GM20000 (cell line): Measurements from ENCODE around the gene ZNF771.
A peak's percentile ranks its signal among the peaks of the same experiment; 100 is the strongest.

Source experiments
- DNase-seq: peaks from one replicate; pipeline ENCODE4 v3.0.0; 2012; ENCODE audit warnings: low spot score
- CTCF ChIP-seq: IDR thresholded peaks from 2 replicates; pipeline ENCODE4 v1.5.1; 2012; ENCODE audit warnings: mild to moderate bottlenecking, control low read depth; ENCODE audit errors: extremely low read depth, missing control alignments

Gene ZNF771

GRCh38 chr16:30416624-30417528 is 9.5 kb downstream of the ZNF771 start:
- no peak for TF ChIP-seq CTCF
- no peak for DNase-seq

- peak; percentile 78 for DNase-seq
These were observed 10.3 kb downstream of the ZNF771 start for GRCh38 chr16:30417529-30418349.

GRCh38 chr16:30418350-30419181 is 11.2 kb downstream of the ZNF771 start:
- TF ChIP-seq CTCF, result no peak
- DNase-seq, result no peak

More at GRCh38 chr16:30417529-30418349, 10.3 kb downstream of the ZNF771 start:
- no peak for TF ChIP-seq CTCF

GRCh38 chr16:30421010-30421409 is 13.6 kb downstream of the ZNF771 start:
- no peak for TF ChIP-seq CTCF
- no peak for DNase-seq

GRCh38 chr16:30428055-30428454 is 20.6 kb downstream of the ZNF771 start:
- no peak for TF ChIP-seq CTCF
- no peak for DNase-seq

GRCh38 chr16:30429418-30429677 is 21.9 kb downstream of the ZNF771 start:
- no peak for DNase-seq
- no peak for TF ChIP-seq CTCF
